ENCODE results near the gene OTUB1. TPM values are rescaled to one million over a fixed set of nuclear protein-coding genes. Genes with fewer than 3 reads are reported as not detected.

The OTUB1 gene
- polyA plus RNA-seq, 1 donor (not counting 4 experiments of a cell fraction or from before 2014, with no cell fraction given) = 106 TPM

DNA sequence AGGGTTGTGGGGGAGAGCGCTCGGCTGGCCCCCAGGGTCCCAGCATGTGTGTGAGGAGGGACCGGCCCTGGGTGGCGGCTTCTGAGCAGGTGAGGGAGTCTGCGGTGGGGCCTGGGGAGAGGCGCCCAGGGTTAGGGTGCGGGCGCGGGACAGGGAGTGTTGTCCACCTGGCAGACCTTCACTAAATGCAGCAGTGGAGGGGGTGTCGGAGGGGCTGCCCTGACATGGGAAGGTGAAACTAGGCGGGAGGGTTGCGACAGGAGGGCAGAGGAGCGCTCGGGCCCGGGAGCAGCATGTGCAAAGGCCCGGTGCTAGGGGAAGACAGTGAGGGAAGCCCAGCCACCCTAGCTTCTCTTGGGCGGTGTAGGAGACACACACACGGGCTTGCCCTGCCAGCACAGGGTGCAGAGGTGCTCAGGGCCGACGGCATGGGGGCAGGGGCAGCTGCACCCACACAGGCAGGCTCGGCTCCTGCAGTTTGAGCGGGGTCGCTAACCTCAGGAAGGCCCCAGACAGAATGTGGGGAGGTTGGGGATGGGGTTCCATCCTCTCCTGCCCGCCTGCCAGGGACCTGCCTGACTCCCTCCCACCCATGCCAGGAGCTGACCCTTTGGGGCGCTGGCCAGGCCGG is 22.2 kb downstream of the OTUB1 start:
- no peak for TF ChIP-seq EZH2 (IDR thresholded peaks at IDR 0.05; ENCODE audit: low read length)
- no peak for TF ChIP-seq CTCF (optimal IDR thresholded peaks at IDR 0.05 in 1 of 3, IDR thresholded peaks at IDR 0.05 in 1 of 3, conservative IDR thresholded peaks at IDR 0.05 in 1 of 3; ENCODE audit: extremely low read depth in 1 of 3, insufficient read depth in 2 of 3, low read length in 3 of 3)
- DNase-seq (ENCODE audit: low read depth, low spot score) = no peak
- H3K36me3 ChIP-seq (ENCODE audit: control insufficient read depth in 2 of 2, extremely low read depth in 1 of 2, insufficient read depth in 2 of 2, low read length in 2 of 2) = no peaks in the 10 kb centered on the region
- no peak overlapping the region for H3K4me3 ChIP-seq (ENCODE audit: control insufficient read depth in 2 of 3, extremely low read depth in 1 of 3, insufficient read depth in 2 of 3, low read depth in 1 of 3, low read length in 3 of 3)
- no peaks in the 10 kb centered on the region for H3K9me1 ChIP-seq (ENCODE audit: control insufficient read depth, extremely low read depth, insufficient read depth, low read length)
- peaks cover 11% of the 10 kb centered on the region for H3K4me1 ChIP-seq (ENCODE audit: control insufficient read depth, extremely low read depth, insufficient read depth, low read length)
- no peak overlapping the region for H3K27ac ChIP-seq (ENCODE audit: control insufficient read depth, insufficient read depth, low read length)
- no peak overlapping the region for H3K9ac ChIP-seq (ENCODE audit: control insufficient read depth, extremely low read depth, insufficient read depth, low read length)
- no peaks in the 10 kb centered on the region for H3K79me2 ChIP-seq (ENCODE audit: control insufficient read depth, insufficient read depth, low read length)
- H2AFZ ChIP-seq (ENCODE audit: control insufficient read depth, low read length) = no peak overlapping the region
- no peak overlapping the region for H3K4me2 ChIP-seq (ENCODE audit: control insufficient read depth, extremely low read depth, insufficient read depth, low read depth, low read length)
- FAIRE-seq = no peak
- H3K9me3 ChIP-seq (ENCODE audit: control insufficient read depth, low read depth, low read length) = no peaks in the 10 kb centered on the region
- peaks cover 30% of the 10 kb centered on the region for H3K27me3 ChIP-seq (ENCODE audit: control insufficient read depth, extremely low read depth, insufficient read depth, low read length)
- dilution Hi-C loops (cut with MboI; ENCODE audit: extremely low pct_ligation_motif_present, low sequenced_read_pairs) = loop anchor here (10.0 kb wide), 1 partner anchor 126 kb away; no protein-coding TSS in a partner anchor
- no peaks in the 10 kb centered on the region for H4K20me1 ChIP-seq (ENCODE audit: control insufficient read depth, extremely low read depth, insufficient read depth, low read length)

DNA sequence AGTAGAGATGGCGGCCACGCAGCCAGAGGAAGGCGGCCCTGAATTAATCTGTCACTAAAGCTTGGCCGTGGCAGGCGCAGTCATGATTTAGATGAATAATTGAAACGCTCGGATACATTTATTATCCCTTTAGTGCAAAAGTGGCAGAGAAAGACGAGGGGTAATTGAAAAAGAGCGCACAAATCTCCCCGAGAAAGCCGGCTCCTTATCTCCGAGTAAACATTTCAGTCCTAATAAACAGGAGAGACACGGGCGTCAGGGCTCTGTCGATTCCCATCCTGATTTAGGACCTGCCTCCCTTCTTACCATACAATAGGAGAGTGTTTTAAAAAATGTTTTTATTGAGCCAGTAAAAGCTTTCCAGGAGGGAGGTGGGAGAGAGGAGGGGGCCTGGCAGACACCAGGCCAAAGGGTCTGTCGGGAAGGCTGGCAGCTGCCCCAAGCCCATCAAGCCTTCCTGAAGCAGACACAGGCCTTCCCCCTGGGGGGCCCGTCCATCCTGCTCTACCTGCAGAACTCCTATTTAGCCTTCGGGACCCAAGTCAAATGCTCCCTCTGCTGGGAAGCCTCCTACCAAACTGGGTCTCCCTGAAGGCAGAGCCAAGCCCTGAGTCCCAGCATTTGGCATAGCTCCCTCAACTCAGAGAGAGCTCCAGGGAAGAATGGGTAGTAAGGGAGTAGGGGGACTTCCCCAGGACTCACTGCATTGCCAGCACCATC is 22.8 kb downstream of the OTUB1 start:
- Histone ChIP-seq H2AFZ (ENCODE audit: control insufficient read depth, low read length) (no peak overlapping the region), H3K36me3 (ENCODE audit: control insufficient read depth in 2 of 2, extremely low read depth in 1 of 2, insufficient read depth in 2 of 2, low read length in 2 of 2) (no peaks in the 10 kb centered on the region), H3K4me2 (ENCODE audit: control insufficient read depth, extremely low read depth, insufficient read depth, low read depth, low read length) (no peak overlapping the region), H3K27me3 (ENCODE audit: control insufficient read depth, extremely low read depth, insufficient read depth, low read length) (peaks cover 30% of the 10 kb centered on the region), H4K20me1 (ENCODE audit: control insufficient read depth, extremely low read depth, insufficient read depth, low read length) (no peaks in the 10 kb centered on the region), H3K4me3 (ENCODE audit: control insufficient read depth in 2 of 3, extremely low read depth in 1 of 3, insufficient read depth in 2 of 3, low read depth in 1 of 3, low read length in 3 of 3) (no peak overlapping the region), H3K27ac (ENCODE audit: control insufficient read depth, insufficient read depth, low read length) (no peak overlapping the region), H3K9me3 (ENCODE audit: control insufficient read depth, low read depth, low read length) (no peaks in the 10 kb centered on the region), H3K9ac (ENCODE audit: control insufficient read depth, extremely low read depth, insufficient read depth, low read length) (no peak overlapping the region), H3K4me1 (ENCODE audit: control insufficient read depth, extremely low read depth, insufficient read depth, low read length) (peaks cover 11% of the 10 kb centered on the region), H3K9me1 (ENCODE audit: control insufficient read depth, extremely low read depth, insufficient read depth, low read length) (no peaks in the 10 kb centered on the region), H3K79me2 (ENCODE audit: control insufficient read depth, insufficient read depth, low read length) (no peaks in the 10 kb centered on the region)
- TF ChIP-seq EZH2 (IDR thresholded peaks at IDR 0.05; ENCODE audit: low read length) = no peak
- peak in 1 of 3 experiments; percentile 8 for TF ChIP-seq CTCF (optimal IDR thresholded peaks at IDR 0.05 in 1 of 3, IDR thresholded peaks at IDR 0.05 in 1 of 3, conservative IDR thresholded peaks at IDR 0.05 in 1 of 3; ENCODE audit: extremely low read depth in 1 of 3, insufficient read depth in 2 of 3, low read length in 3 of 3)
- no peak for FAIRE-seq
- dilution Hi-C loops (cut with MboI; ENCODE audit: extremely low pct_ligation_motif_present, low sequenced_read_pairs) = loop anchor here (10.0 kb wide), 1 partner anchor 126 kb away; no protein-coding TSS in a partner anchor
- no peak for DNase-seq (ENCODE audit: low read depth, low spot score)
